H1 (cell line): ENCODE data around the gene ARID4A. TPM values are rescaled to one million over a fixed set of nuclear protein-coding genes. Genes with fewer than 3 reads are reported as not detected.

Source experiments
- CTCF ChIA-PET: fragments of 300-600 bp; sonication (Branson Sonifier 250); formaldehyde crosslinking; loops from one replicate; lab custom pipeline; 2021; ENCODE audit not compliant: partially characterized antibody; lab: Charles Lee
- POLR2A ChIA-PET: fragments of 300-600 bp; sonication (Branson Sonifier 250); formaldehyde crosslinking; loops from one replicate; lab custom pipeline; 2021; ENCODE audit warnings: inconsistent platforms; ENCODE audit not compliant: partially characterized antibody; lab: Charles Lee
- DNase-seq, 2 experiments: peaks; one replicate each; pipeline versions ENCODE4 v3.0.0 to v3.0.0-alpha.2; 2010 to 2022; ENCODE audit warnings: low spot score in 2 of 2, low read depth in 1 of 2, mixed read lengths in 1 of 2
- FAIRE-seq: peaks from 2 replicates; lab custom pipeline; 2011; peaks lifted over from hg19 to GRCh38; lab: Jason Lieb, UNC
- H2AFZ ChIP-seq: 2 replicates; pipeline ENCODE4 v1.8.1; 2012; ENCODE audit warnings: low read length, inconsistent platforms
- H2AK5ac ChIP-seq: 2 replicates; pipeline ENCODE4 v1.6.1; 2013; ENCODE audit warnings: low read depth, low read length
- H2BK120ac ChIP-seq: replicated peaks from 2 replicates; pipeline ENCODE3; 2013; ENCODE audit warnings: low read depth, low read length, inconsistent platforms
- H2BK12ac ChIP-seq: 2 replicates; pipeline ENCODE4 v1.6.1; 2013; ENCODE audit warnings: low read depth, low read length
- H2BK15ac ChIP-seq: 2 replicates; pipeline ENCODE4 v1.6.1; 2013; ENCODE audit warnings: low read length
- H2BK20ac ChIP-seq: 2 replicates; pipeline ENCODE4 v1.6.1; 2013; ENCODE audit warnings: low read length
- H2BK5ac ChIP-seq: 2 replicates; pipeline ENCODE4 v1.6.1; 2013; ENCODE audit warnings: low read depth, low read length
- H3K14ac ChIP-seq: 2 replicates; pipeline ENCODE4 v1.6.1; 2013; ENCODE audit warnings: inconsistent platforms; ENCODE audit not compliant: insufficient read length
- H3K18ac ChIP-seq: 2 replicates; pipeline ENCODE4 v1.6.1; 2013; ENCODE audit warnings: low read length; ENCODE audit errors: extremely low read depth
- H3K23ac ChIP-seq: 2 replicates; pipeline ENCODE4 v1.6.1; 2013; ENCODE audit warnings: inconsistent platforms; ENCODE audit not compliant: insufficient read length
- H3K23me2 ChIP-seq: 2 replicates; pipeline ENCODE4 v1.6.1; 2013; ENCODE audit warnings: low read depth, low read length
- H3K27ac ChIP-seq: 2 replicates; pipeline ENCODE4 v1.6.1; 2011; ENCODE audit warnings: low read depth, low read length, inconsistent platforms
- H3K27me3 ChIP-seq, 4 experiments: replicated peaks in 1 of 4; 1 replicate in 1 of 4; 2 replicates in 3 of 4; pipeline versions ENCODE4 v1.6.1 to v1.8.1; 2011 to 2013; ENCODE audit warnings: low read length in 3 of 4, mild to moderate bottlenecking in 3 of 4, inconsistent platforms in 2 of 4, mixed read lengths in 2 of 4, moderate library complexity in 1 of 4; ENCODE audit not compliant: control insufficient read depth in 3 of 4, insufficient read depth in 3 of 4; ENCODE audit errors: extremely low read depth in 1 of 4
- H3K36me3 ChIP-seq, 4 experiments: 2 replicates each; pipeline versions ENCODE4 v1.6.1 to v1.8.1; 2011 to 2013; ENCODE audit warnings: mild to moderate bottlenecking in 4 of 4, low read length in 3 of 4, moderate library complexity in 2 of 4, control low read depth in 1 of 4, inconsistent platforms in 1 of 4; ENCODE audit not compliant: insufficient read depth in 4 of 4, control insufficient read depth in 2 of 4
- H3K4ac ChIP-seq: replicated peaks from 2 replicates; pipeline ENCODE3; 2013; ENCODE audit warnings: low read length, low read depth, mixed read lengths, inconsistent platforms; ENCODE audit not compliant: insufficient read length
- H3K4me1 ChIP-seq, 4 experiments: replicated peaks in 1 of 4; 1 replicate in 1 of 4; 2 replicates in 3 of 4; pipeline versions ENCODE4 v1.6.1 to v1.8.1; 2011 to 2013; ENCODE audit warnings: low read length in 3 of 4, inconsistent platforms in 2 of 4, mixed read lengths in 1 of 4; ENCODE audit not compliant: insufficient read depth in 4 of 4, control insufficient read depth in 3 of 4
- H3K4me2 ChIP-seq, 2 experiments: 2 replicates each; pipeline versions ENCODE4 v1.6.1 to v1.8.1; 2011 to 2013; ENCODE audit warnings: low read depth in 2 of 2, low read length in 2 of 2, control low read depth in 1 of 2, inconsistent platforms in 1 of 2, mild to moderate bottlenecking in 1 of 2; ENCODE audit not compliant: insufficient read depth in 1 of 2
- H3K4me3 ChIP-seq, 4 experiments: fragments of 200-600, 300-600 bp in 1 of 4; sonication (generic), shearing (Covaris generic), sonication (Bioruptor Twin) in 1 of 4; 2 replicates each; pipeline versions ENCODE4 v1.5.1 to v1.8.1; 2011 to 2016; ENCODE audit warnings: low read length in 4 of 4, low read depth in 3 of 4, control low read depth in 2 of 4, inconsistent platforms in 2 of 4, mild to moderate bottlenecking in 2 of 4, mixed read lengths in 1 of 4, moderate library complexity in 1 of 4; ENCODE audit not compliant: insufficient read depth in 2 of 4; ENCODE audit errors: extremely low read depth in 1 of 4
- H3K56ac ChIP-seq: replicated peaks from 2 replicates; pipeline ENCODE3; 2013; ENCODE audit warnings: low read depth, mild to moderate bottlenecking, mixed read lengths, low read length, inconsistent platforms; ENCODE audit not compliant: insufficient read length
- H3K79me1 ChIP-seq: 2 replicates; pipeline ENCODE4 v1.6.1; 2013; ENCODE audit warnings: low read depth, low read length, control low read depth
- H3K79me2 ChIP-seq, 2 experiments: 2 replicates each; pipeline versions ENCODE4 v1.6.1 to v1.8.1; 2012 to 2013; ENCODE audit warnings: low read length in 2 of 2, mild to moderate bottlenecking in 2 of 2, inconsistent platforms in 1 of 2; ENCODE audit not compliant: insufficient read depth in 2 of 2, control insufficient read depth in 1 of 2
- H3K9ac ChIP-seq, 4 experiments: replicated peaks in 1 of 4; 1 replicate in 1 of 4; 2 replicates in 3 of 4; pipeline versions ENCODE4 v1.6.1 to v1.8.1; 2011 to 2013; ENCODE audit warnings: low read depth in 3 of 4, low read length in 3 of 4, control low read depth in 2 of 4, mild to moderate bottlenecking in 2 of 4, moderate library complexity in 2 of 4, inconsistent platforms in 1 of 4; ENCODE audit errors: extremely low read depth in 1 of 4
- H3K9me3 ChIP-seq, 2 experiments: 2 replicates each; pipeline versions ENCODE4 v1.6.1 to v1.8.1; 2012 to 2013; ENCODE audit warnings: mild to moderate bottlenecking in 2 of 2, moderate library complexity in 2 of 2, control low read depth in 1 of 2, inconsistent platforms in 1 of 2, low read depth in 1 of 2, low read length in 1 of 2, mixed read lengths in 1 of 2; ENCODE audit not compliant: insufficient read depth in 2 of 2
- H4K20me1 ChIP-seq, 2 experiments: replicated peaks in 1 of 2; 2 replicates each; pipeline versions ENCODE3 to v1.8.1; 2011 to 2013; ENCODE audit warnings: inconsistent platforms in 2 of 2, low read length in 2 of 2, mild to moderate bottlenecking in 1 of 2; ENCODE audit not compliant: insufficient read depth in 2 of 2, control insufficient read depth in 1 of 2
- H4K5ac ChIP-seq: 2 replicates; pipeline ENCODE4 v1.6.1; 2013; ENCODE audit warnings: low read length, low read depth, mixed read lengths, inconsistent platforms; ENCODE audit not compliant: insufficient read length
- H4K8ac ChIP-seq: 2 replicates; pipeline ENCODE4 v1.8.0; 2013; ENCODE audit warnings: mild to moderate bottlenecking, moderate library complexity, low read length, inconsistent platforms; ENCODE audit not compliant: insufficient read depth; ENCODE audit errors: extremely low read depth
- H4K91ac ChIP-seq: replicated peaks from 2 replicates; pipeline ENCODE3; 2013; ENCODE audit warnings: low read length, mixed read lengths, inconsistent platforms; ENCODE audit not compliant: insufficient read length
- BACH1 ChIP-seq: IDR thresholded peaks from 2 replicates; pipeline ENCODE4 v1.6.1; 2012; ENCODE audit warnings: low read length, improper control_type of control experiment
- CBX5 ChIP-seq: fragments of 300-800, 300-1000 bp; sonication (generic); IDR thresholded peaks from 2 replicates; pipeline ENCODE4 v1.7.1; 2016; ENCODE audit warnings: antibody characterized with exemption, low read length, low read depth
- CEBPB ChIP-seq: IDR thresholded peaks from 2 replicates; pipeline ENCODE4 v1.6.1; 2012; ENCODE audit warnings: low read depth, low read length
- EP300 ChIP-seq, 2 experiments: IDR thresholded peaks; 1 replicate in 1 of 2; 2 replicates in 1 of 2; pipeline ENCODE4 v1.6.1; 2011 to 2012; ENCODE audit warnings: low read depth in 2 of 2, low read length in 2 of 2, mild to moderate bottlenecking in 2 of 2, borderline replicate concordance in 1 of 2, inconsistent platforms in 1 of 2, moderate library complexity in 1 of 2
- HDAC2 ChIP-seq, 2 experiments: fragments of 300-600 bp in 1 of 2; sonication (generic) in 1 of 2; IDR thresholded peaks; 2 replicates each; pipeline ENCODE4 v1.6.1; 2011 to 2012; ENCODE audit warnings: low read depth in 2 of 2, low read length in 2 of 2, mild to moderate bottlenecking in 2 of 2, moderate library complexity in 2 of 2, borderline replicate concordance in 1 of 2, inconsistent platforms in 1 of 2
- JUN ChIP-seq: IDR thresholded peaks from 2 replicates; pipeline ENCODE4 v1.6.1; 2011; ENCODE audit warnings: low read depth, mild to moderate bottlenecking, improper control_type of control experiment, low read length
- JUND ChIP-seq: IDR thresholded peaks from 2 replicates; pipeline ENCODE4 v1.6.1; 2011; ENCODE audit warnings: mild to moderate bottlenecking, improper control_type of control experiment, low read length
- NRF1 ChIP-seq: IDR thresholded peaks from 2 replicates; pipeline ENCODE4 v1.6.1; 2011; ENCODE audit warnings: mild to moderate bottlenecking, low read depth, low read length, improper control_type of control experiment
- SIN3A ChIP-seq, 2 experiments: IDR thresholded peaks in 1 of 2; conservative IDR thresholded peaks in 1 of 2; 2 replicates each; pipeline ENCODE4 v1.6.1; 2011 to 2012; ENCODE audit warnings: low read length in 2 of 2, improper control_type of control experiment in 1 of 2, low read depth in 1 of 2, mild to moderate bottlenecking in 1 of 2
- SP1 ChIP-seq: IDR thresholded peaks from 2 replicates; pipeline ENCODE4 v1.6.1; 2011; ENCODE audit warnings: low read depth, low read length
- SP4 ChIP-seq: IDR thresholded peaks from 2 replicates; pipeline ENCODE4 v1.6.1; 2012; ENCODE audit warnings: low read length, inconsistent platforms
- SUZ12 ChIP-seq: fragments of 200-600 bp; sonication (generic); IDR thresholded peaks from 2 replicates; pipeline ENCODE4 v1.6.1; 2012; ENCODE audit warnings: mild to moderate bottlenecking, inconsistent platforms, low read length, moderate library complexity, mixed read lengths
- TBP ChIP-seq: IDR thresholded peaks from 2 replicates; pipeline ENCODE4 v1.6.1; 2011; ENCODE audit warnings: low read depth, low read length, improper control_type of control experiment
- TEAD4 ChIP-seq: IDR thresholded peaks from 2 replicates; pipeline ENCODE4 v1.6.1; 2012; ENCODE audit warnings: low read depth, low read length, inconsistent platforms, mixed read lengths
- WGBS, 2 experiments: shearing (Covaris generic) in 1 of 2; methylation state at CpG; one replicate each; pipeline versions ENCODE4 v1.1.6 to v1.1.7; 2013 to 2015; ENCODE audit warnings: low lambda C conversion rate in 2 of 2, mixed read lengths in 2 of 2, inconsistent platforms in 1 of 2, low coverage in 1 of 2, missing lambda C conversion rate in 1 of 2; ENCODE audit not compliant: insufficient replicate concordance in 2 of 2, insufficient coverage in 1 of 2, insufficient read length in 1 of 2; ENCODE audit errors: extremely low coverage in 1 of 2, missing lambda C conversion rate in 1 of 2; 5-methylcytosine and 5-hydroxymethylcytosine counted together
- polyA plus RNA-seq, 7 experiments: library from polyadenylated mRNA; depleted of rRNA in 3 of 7; stranded (reverse) in 5 of 7; unstranded in 2 of 7; fragments of >200 nt in 5 of 7; fragments of 200-250 nt in 2 of 7; gene quantifications; 1 replicate in 5 of 7; 2 replicates in 1 of 7; 4 replicates in 1 of 7; pipeline versions ENCODE4 v1.2.1 to v1.2.3, GENCODE V29; 2011 to 2013; ENCODE audit warnings: missing spikeins in 2 of 7, mixed read lengths in 2 of 7
- total RNA-seq: library from RNA; stranded (reverse); fragmentation: NEBNext Ultra II Directional; extraction: Animal tissue kit (Norgen Biotek cat#: 25700); gene quantifications from 2 replicates; pipeline ENCODE4 v1.2.1, GENCODE V29; 2021

ARID4A gene
- total and polyA plus RNA-seq, 2 of the 8 experiments (the other 6 are each of a cell fraction or from before 2014, with no cell fraction given), result 2.1 to 14.6 TPM

DNA sequence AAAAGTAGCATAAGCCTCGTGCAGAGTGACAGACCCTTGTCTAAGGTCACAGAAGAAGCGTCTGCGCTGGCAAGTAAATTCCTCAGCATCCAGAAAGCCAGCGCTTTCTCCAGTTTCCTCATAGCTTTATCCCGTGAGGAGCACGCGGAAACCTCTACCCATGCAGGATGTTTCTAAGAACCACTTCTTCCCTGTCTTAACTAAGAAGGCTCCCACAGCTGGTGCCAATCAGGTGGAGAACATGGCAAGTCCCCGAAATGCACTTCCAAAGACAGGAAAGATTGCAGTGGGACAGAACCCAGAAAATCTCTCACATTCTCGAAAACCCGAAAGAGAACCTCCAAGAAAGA, 968 bp upstream of the ARID4A start:
- no peaks in the 10 kb centered on the region for H3K27me3 ChIP-seq
- H3K9ac ChIP-seq, result peak overlapping the region in 3 of 4 experiments; percentile 91 to 100 (median 99); a peak in 6 of 7 replicates
- 2% methylated on average over 10 of the region's 10 CpGs; no CpG with 5 or more reads in 1 of the 2 experiments for WGBS, 2 experiments
- ChIA-PET CTCF (no interaction called here), POLR2A (interaction anchor here (0.6 to 3.2 kb wide), 20 partner anchors 9 to 1185 kb away, joined by 3 to 34 read pairs (median 4); partner anchors contain the start of genes ARMH4, KIAA0586, PSMA3 and TIMM9)
- FAIRE-seq (no peak), DNase-seq (no peak)
- H3K4me2 ChIP-seq, result peak overlapping the region; percentile 71 to 87
- H3K27ac ChIP-seq, result 0 out of 2 replicates have a peak overlapping the region, but pooled peaks have one; percentile 6
- H4K20me1 ChIP-seq, result peaks cover 2 to 6% of the 10 kb centered on the region in 2 experiments
- H2AFZ ChIP-seq, result no peak overlapping the region
- peaks cover 23 to 71% of the 10 kb centered on the region in 2 experiments for H3K79me2 ChIP-seq
- H4K8ac ChIP-seq, result no peak overlapping the region
- no peak overlapping the region; the same call in 1 of the 2 replicates for H2BK12ac ChIP-seq
- no peaks in the 10 kb centered on the region for H3K9me3 ChIP-seq
- no peak overlapping the region for H4K91ac ChIP-seq
- H3K23ac ChIP-seq, result no peak overlapping the region
- H3K18ac ChIP-seq, result peak overlapping the region; percentile 93; the same call in 1 of the 2 replicates
- peaks cover 0 to 3% (median 0%) of the 10 kb centered on the region in 4 experiments; a peak in 2 of 7 replicates for H3K4me1 ChIP-seq
- H2BK20ac ChIP-seq, result no peak overlapping the region
- H3K79me1 ChIP-seq, result peaks cover 3% of the 10 kb centered on the region; the same call in 1 of the 2 replicates
- peaks cover 5% of the 10 kb centered on the region for H3K23me2 ChIP-seq
- no peak overlapping the region for H3K4ac ChIP-seq
- no peak overlapping the region for H2BK15ac ChIP-seq
- H2BK120ac ChIP-seq, result no peak overlapping the region
- no peak overlapping the region for H4K5ac ChIP-seq
- peaks cover 0 to 25% (median 10%) of the 10 kb centered on the region in 4 experiments; a peak in 7 of 8 replicates for H3K36me3 ChIP-seq
- H2BK5ac ChIP-seq, result peak overlapping the region; percentile 58
- peak overlapping the region; percentile 43 for H3K56ac ChIP-seq
- peak overlapping the region; percentile 81 to 99 (median 92) for H3K4me3 ChIP-seq
- H2AK5ac ChIP-seq, result no peak overlapping the region
- no peak overlapping the region for H3K14ac ChIP-seq
- TF ChIP-seq SIN3A (conservative IDR thresholded peaks at IDR 0.05 in 1 of 2, IDR thresholded peaks at IDR 0.05 in 1 of 2; ENCODE audit: low read depth in 1 of 2, low read length in 2 of 2) (peak; percentile 64 to 83; a peak in 2 of 4 replicates), JUND (no peak), HDAC2 (IDR thresholded peaks at IDR 0.05; ENCODE audit: borderline replicate concordance in 1 of 2, low read depth in 2 of 2, low read length in 2 of 2) (0 out of 4 replicates have a peak, but pooled peaks of 1 of the 2 experiments have one; percentile 51), SP1 (no peak), SUZ12 (no peak), EP300 (IDR thresholded peaks at IDR 0.05; ENCODE audit: borderline replicate concordance in 1 of 2, low read depth in 2 of 2, low read length in 2 of 2) (no peak), CEBPB (no peak), BACH1 (no peak), JUN (no peak), CBX5 (no peak), NRF1 (no peak), TEAD4 (no peak), SP4 (no peak), TBP (no peak)
